Cardiac muscle cell (in vitro differentiated cells and primary cell): Measurements from ENCODE around the gene DENND2D. TPM values are rescaled to one million over a fixed set of nuclear protein-coding genes. Genes with fewer than 3 reads are reported as not detected.

ENCODE experiments used
- DNase-seq, 2 donors: peaks; one replicate each; pipeline versions ENCODE4 v3.0.0 to v3.0.0-alpha.2; 2010 to 2017; ENCODE audit warnings: low read depth in 1 of 2, low spot score in 1 of 2
- H3K27ac ChIP-seq: fragments of 200-600 bp; sonication (generic); 2 replicates; pipeline ENCODE4 v1.5.1; 2016
- H3K27me3 ChIP-seq: fragments of 200-600 bp; sonication (generic); 2 replicates; pipeline ENCODE4 v1.6.0; 2016; ENCODE audit warnings: control low read depth
- H3K36me3 ChIP-seq: fragments of 200-600 bp; sonication (generic); 2 replicates; pipeline ENCODE4 v1.5.1; 2016; ENCODE audit warnings: control low read depth
- H3K4me1 ChIP-seq: fragments of 200-600 bp; sonication (generic); 2 replicates; pipeline ENCODE4 v1.8.1; 2017; ENCODE audit warnings: low read depth, mild to moderate bottlenecking, mixed run types
- H3K4me3 ChIP-seq: fragments of 200-600 bp; sonication (generic); 2 replicates; pipeline ENCODE4 v1.5.1; 2016; ENCODE audit warnings: mild to moderate bottlenecking
- H3K9me3 ChIP-seq: fragments of 200-600 bp; sonication (generic); 2 replicates; pipeline ENCODE4 v1.5.1; 2017; ENCODE audit warnings: low read depth, mild to moderate bottlenecking, control low read depth
- polyA plus RNA-seq: library from polyadenylated mRNA; unstranded; fragments of >200 nt; fragmentation: Nextera tagmentation; extraction: Ambion mirVana; gene quantifications from 2 replicates; pipeline ENCODE4 v1.2.1, GENCODE V29; 2016
- total RNA-seq: library from RNA; depleted of rRNA; stranded (reverse); fragments of >200 nt; gene quantifications from 2 replicates; pipeline ENCODE4 v1.2.3, GENCODE V29; 2016
- TF ChIP-seq, protein P1 (sequence below): IDR thresholded peaks from 2 replicates; pipeline ENCODE4 v1.5.1; 2012; ENCODE audit warnings: low read depth, mild to moderate bottlenecking, low read length

Gene DENND2D
- total and polyA plus RNA-seq, 2 experiments from 2014 or later = 0.37 to 1.1 TPM

DNA sequence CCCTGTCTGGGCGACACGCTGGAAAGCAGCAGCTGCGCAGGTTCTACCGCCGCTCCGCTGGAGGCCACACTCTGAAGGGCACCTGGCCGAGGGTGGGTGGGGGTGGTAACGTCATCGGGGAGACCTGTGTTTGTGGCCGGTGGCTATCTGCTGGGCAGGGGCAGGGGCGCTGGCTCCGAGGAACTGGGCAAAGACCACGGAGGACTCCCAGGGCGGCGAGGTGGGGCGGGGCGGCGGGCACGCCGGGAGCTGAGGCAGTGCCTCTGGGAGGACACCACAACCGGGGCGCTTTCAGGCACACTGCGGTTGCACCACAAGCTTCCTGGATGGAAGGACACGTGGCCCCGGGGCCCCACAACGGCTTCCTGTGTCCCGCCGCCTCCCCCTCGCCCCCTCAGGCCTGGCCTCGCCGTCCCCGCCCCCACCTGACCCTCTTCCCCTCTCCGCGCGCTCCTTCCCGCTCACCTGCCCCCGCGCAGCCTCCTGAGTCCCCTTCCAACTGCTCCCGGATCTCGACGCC is 3.3 kb upstream of the DENND2D start:
- Histone ChIP-seq H3K27ac (no peak overlapping the region), H3K4me1 (no peaks in the 10 kb centered on the region), H3K4me3 (peak overlapping the region; percentile 30), H3K9me3 (no peaks in the 10 kb centered on the region), H3K27me3 (peaks cover 66% of the 10 kb centered on the region), H3K36me3 (no peaks in the 10 kb centered on the region)
- peak in 1 of 2 donors; percentile 74 for DNase-seq
- TF ChIP-seq, protein P1, sequence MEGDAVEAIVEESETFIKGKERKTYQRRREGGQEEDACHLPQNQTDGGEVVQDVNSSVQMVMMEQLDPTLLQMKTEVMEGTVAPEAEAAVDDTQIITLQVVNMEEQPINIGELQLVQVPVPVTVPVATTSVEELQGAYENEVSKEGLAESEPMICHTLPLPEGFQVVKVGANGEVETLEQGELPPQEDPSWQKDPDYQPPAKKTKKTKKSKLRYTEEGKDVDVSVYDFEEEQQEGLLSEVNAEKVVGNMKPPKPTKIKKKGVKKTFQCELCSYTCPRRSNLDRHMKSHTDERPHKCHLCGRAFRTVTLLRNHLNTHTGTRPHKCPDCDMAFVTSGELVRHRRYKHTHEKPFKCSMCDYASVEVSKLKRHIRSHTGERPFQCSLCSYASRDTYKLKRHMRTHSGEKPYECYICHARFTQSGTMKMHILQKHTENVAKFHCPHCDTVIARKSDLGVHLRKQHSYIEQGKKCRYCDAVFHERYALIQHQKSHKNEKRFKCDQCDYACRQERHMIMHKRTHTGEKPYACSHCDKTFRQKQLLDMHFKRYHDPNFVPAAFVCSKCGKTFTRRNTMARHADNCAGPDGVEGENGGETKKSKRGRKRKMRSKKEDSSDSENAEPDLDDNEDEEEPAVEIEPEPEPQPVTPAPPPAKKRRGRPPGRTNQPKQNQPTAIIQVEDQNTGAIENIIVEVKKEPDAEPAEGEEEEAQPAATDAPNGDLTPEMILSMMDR = no peak

DNA sequence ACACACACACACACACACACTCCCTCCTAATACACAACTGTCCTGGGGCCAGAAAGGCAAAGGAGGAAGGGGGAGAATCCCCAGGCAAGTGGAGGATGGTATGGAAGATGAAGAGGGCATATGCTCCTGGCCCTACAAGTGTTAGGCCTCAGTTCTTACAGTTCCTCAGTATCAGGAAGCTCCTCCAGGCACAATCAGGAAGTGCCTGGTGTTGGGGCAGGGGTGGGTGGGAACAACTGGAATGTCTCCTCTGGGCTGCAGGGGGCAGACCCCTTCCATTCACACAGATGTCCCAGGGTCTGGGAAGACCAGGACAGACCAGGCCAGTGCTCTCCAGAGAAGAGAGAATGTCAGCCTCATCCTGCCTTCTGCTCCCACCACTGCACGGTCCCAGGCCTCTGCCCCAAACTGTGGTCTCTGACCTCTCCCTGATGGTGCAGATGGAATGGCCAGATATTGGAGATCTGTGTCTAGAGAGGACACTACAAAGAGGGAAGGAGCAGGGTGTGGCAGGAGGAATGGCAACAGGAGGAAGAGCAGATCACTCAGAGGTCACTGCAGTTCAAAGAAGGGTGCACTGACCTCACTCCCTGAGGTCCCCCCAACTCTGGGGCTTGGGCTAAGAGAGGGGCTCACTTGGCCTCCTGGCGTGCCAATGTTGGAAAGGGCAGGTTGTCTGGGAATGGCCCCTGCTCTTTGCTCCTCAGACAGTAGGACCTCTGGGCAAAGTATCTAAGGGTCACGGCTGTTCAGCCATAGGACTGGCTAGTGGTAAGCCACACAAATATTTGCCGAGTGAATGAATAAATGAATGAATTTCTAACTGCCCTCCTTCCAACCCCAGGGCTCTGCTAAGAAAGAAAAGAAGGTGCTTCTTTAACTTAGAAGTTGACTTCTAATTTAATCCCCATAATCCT is 2.5 kb upstream of the DENND2D start:
- no peak for DNase-seq

DNA sequence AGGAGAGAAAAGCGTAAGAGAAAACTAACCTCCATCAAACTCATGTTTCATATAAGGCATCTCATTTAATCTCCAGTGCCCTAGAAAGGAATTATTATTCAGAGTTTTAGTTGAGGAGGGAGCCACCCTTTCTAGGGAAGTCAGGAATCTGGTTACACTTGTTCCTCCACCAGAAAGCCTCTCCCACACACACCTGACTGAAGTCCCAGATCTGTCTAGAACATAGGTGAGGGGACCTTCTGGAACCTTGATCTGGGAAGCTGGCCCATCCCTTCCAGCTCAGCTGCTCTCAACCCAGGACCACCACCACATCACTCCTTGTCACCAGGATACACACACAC is 1.9 kb upstream of the DENND2D start:
- H3K36me3 ChIP-seq = no peaks in the 10 kb centered on the region

More for the DNA sequence above, 2.5 kb upstream of the DENND2D start:
- Histone ChIP-seq H3K4me1 (no peaks in the 10 kb centered on the region), H3K36me3 (no peaks in the 10 kb centered on the region), H3K4me3 (no peak overlapping the region), H3K27ac (no peak overlapping the region), H3K9me3 (no peaks in the 10 kb centered on the region), H3K27me3 (peaks cover 62% of the 10 kb centered on the region)
- TF ChIP-seq, protein P1 = no peak

DNA sequence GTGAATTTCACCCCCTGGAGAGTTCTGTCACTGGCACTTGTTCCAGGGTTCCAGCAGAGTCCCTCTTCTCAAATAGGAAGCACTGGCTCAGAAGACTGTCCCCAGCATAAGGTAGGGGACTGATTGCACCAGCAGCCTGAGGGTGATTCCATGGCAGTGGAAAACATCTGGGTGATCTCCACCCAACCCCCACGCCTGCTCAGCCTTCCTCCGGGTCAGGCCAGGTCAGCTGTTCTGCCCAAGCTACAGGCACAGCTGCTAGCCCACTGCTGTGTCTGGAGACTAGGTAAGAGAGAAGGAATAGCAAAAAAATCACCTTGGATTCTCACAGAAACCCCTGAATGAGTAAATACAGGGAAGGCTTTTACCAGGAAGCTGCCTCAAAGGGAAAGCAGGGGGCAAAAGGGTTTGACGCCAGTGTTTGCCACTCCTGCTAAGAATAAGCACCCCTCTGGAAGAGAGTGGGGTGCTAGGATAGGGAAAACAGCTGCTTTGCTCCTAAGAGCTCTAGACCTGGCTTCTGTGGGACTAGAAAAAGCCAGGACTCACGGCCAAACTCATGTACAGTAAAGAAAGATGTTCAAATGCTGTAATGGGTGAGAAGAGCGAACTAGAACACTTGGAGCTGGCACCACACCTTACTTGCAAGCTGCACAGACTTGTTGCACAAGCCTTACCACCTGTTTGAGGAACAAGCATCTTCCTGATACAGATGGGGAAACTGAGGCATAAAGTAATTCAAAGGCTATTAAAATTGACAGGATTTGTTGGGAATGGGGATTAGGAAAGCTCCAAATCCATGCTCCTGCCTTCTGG is 1.0 kb upstream of the DENND2D start:
- DNase-seq = no peak
- Histone ChIP-seq H3K4me1 (no peaks in the 10 kb centered on the region), H3K9me3 (no peaks in the 10 kb centered on the region), H3K4me3 (no peak overlapping the region), H3K36me3 (no peaks in the 10 kb centered on the region), H3K27ac (no peak overlapping the region), H3K27me3 (peaks cover 47% of the 10 kb centered on the region)
- TF ChIP-seq, protein P1 = no peak

More for the DNA sequence above, 1.9 kb upstream of the DENND2D start:
- no peak overlapping the region for H3K4me3 ChIP-seq
- peaks cover 56% of the 10 kb centered on the region for H3K27me3 ChIP-seq
- no peak for DNase-seq
- H3K9me3 ChIP-seq = no peaks in the 10 kb centered on the region
- H3K4me1 ChIP-seq = no peaks in the 10 kb centered on the region
- H3K27ac ChIP-seq = no peak overlapping the region
- TF ChIP-seq, protein P1 = no peak

DNA sequence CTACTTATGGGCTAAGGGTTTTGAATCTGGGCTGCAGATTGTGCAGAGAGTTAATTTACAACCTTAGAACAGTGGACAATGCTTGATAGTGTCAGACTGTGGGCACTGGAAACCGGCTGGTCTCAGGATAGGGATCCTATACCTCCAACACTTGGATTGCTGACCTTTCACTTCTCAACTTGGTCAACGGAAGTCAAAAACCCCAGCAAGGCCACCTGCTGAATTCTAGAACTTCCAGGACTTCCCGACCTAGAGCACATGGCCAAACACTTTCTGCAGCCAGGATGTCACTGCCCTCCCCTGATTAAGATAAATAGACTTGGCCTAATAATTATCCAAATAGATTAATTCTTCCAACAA is 336 bp upstream of the DENND2D start:
- H3K36me3 ChIP-seq = no peaks in the 10 kb centered on the region
- TF ChIP-seq, protein P1 = no peak
- no peak overlapping the region for H3K4me3 ChIP-seq
- no peak for DNase-seq
- peaks cover 40% of the 10 kb centered on the region for H3K27me3 ChIP-seq
- no peaks in the 10 kb centered on the region for H3K4me1 ChIP-seq
- H3K27ac ChIP-seq = no peak overlapping the region
- H3K9me3 ChIP-seq = no peaks in the 10 kb centered on the region
